AG08395 (cell line): Measurements from ENCODE around the gene SNRPD3.
"Not testable (repeated sequence)": the region's sequence is repeated elsewhere in the genome, so short reads cannot be mapped to it uniquely, and the experiment has no call there.

Experiments
- DNase-seq: peaks from one replicate; pipeline ENCODE4 v3.0.0; 2012; ENCODE audit warnings: mixed read lengths, low spot score

Gene SNRPD3

GRCh38 chr22:24609888-24610287, 54.1 kb downstream of the SNRPD3 start:
- DNase-seq = not testable (repeated sequence)

- DNase-seq = not testable (repeated sequence)
These were observed 59.0 kb downstream of the SNRPD3 start for GRCh38 chr22:24614794-24615193.

- not testable (repeated sequence) for DNase-seq
These were observed 65.4 kb downstream of the SNRPD3 start for GRCh38 chr22:24621244-24621643.

GRCh38 chr22:24622596-24622995, 66.8 kb downstream of the SNRPD3 start:
- not testable (repeated sequence) for DNase-seq
